Activated CD4-positive, CD25-positive, alpha-beta regulatory T cell (primary cell): ENCODE measurements around the gene DYNC1I1.
A peak's percentile ranks its signal among the peaks of the same experiment; 100 is the strongest.
"Not testable (repeated sequence)": the region's sequence is repeated elsewhere in the genome, so short reads cannot be mapped to it uniquely, and the experiment has no call there.

ENCODE experiments used
- DNase-seq, 4 experiments: peaks; one replicate each; lab custom pipeline; 2025; lab: John Stamatoyannopoulos, UW

The DYNC1I1 gene

GRCh38 chr7:95910341-95910740 lies 138.0 kb downstream of the DYNC1I1 start:
- DNase-seq = no peak

GRCh38 chr7:95915731-95916130 lies 143.4 kb downstream of the DYNC1I1 start:
- no peak for DNase-seq

- peak; percentile 28 to 74 (median 51) for DNase-seq
Measured at GRCh38 chr7:95916573-95917297, 144.4 kb downstream of the DYNC1I1 start.

- DNase-seq = no peak
Measured at GRCh38 chr7:95917634-95918033, 145.3 kb downstream of the DYNC1I1 start.

- DNase-seq = no peak
Measured at GRCh38 chr7:95919556-95919955, 147.2 kb downstream of the DYNC1I1 start.

- no peak for DNase-seq
Measured at GRCh38 chr7:95921543-95921942, 149.2 kb downstream of the DYNC1I1 start.

GRCh38 chr7:95922191-95922590 lies 149.8 kb downstream of the DYNC1I1 start:
- DNase-seq = no peak

GRCh38 chr7:95925236-95925635 lies 152.9 kb downstream of the DYNC1I1 start:
- no peak for DNase-seq

GRCh38 chr7:95925971-95926370 lies 153.6 kb downstream of the DYNC1I1 start:
- no peak for DNase-seq

- DNase-seq = no peak
Measured at GRCh38 chr7:95927756-95928155, 155.4 kb downstream of the DYNC1I1 start.

- no peak for DNase-seq
Measured at GRCh38 chr7:95929710-95930280, 157.4 kb downstream of the DYNC1I1 start.

- DNase-seq = no peak
Measured at GRCh38 chr7:95931460-95932232, 159.3 kb downstream of the DYNC1I1 start.

- no peak for DNase-seq
Measured at GRCh38 chr7:95933618-95934017, 161.3 kb downstream of the DYNC1I1 start.

GRCh38 chr7:95944867-95945266 lies 172.5 kb downstream of the DYNC1I1 start:
- not testable (repeated sequence) for DNase-seq

GRCh38 chr7:95950698-95951097 lies 178.3 kb downstream of the DYNC1I1 start:
- no peak for DNase-seq

- no peak for DNase-seq
Measured at GRCh38 chr7:95951531-95951930, 179.2 kb downstream of the DYNC1I1 start.

- no peak for DNase-seq
Measured at GRCh38 chr7:95951997-95952795, 179.8 kb downstream of the DYNC1I1 start.

GRCh38 chr7:95952851-95953250 lies 180.5 kb downstream of the DYNC1I1 start:
- no peak for DNase-seq

GRCh38 chr7:95955748-95956147 lies 183.4 kb downstream of the DYNC1I1 start:
- DNase-seq = no peak

- DNase-seq = no peak
Measured at GRCh38 chr7:95957510-95957909, 185.2 kb downstream of the DYNC1I1 start.

GRCh38 chr7:95960706-95961244 lies 188.4 kb downstream of the DYNC1I1 start:
- DNase-seq = no peak

- no peak for DNase-seq
Measured at GRCh38 chr7:95963446-95963990, 191.2 kb downstream of the DYNC1I1 start.
